Measurements from ENCODE around the gene RYR2.

GRCh38 chr1:237834048-237834447 lies 792.1 kb downstream of the RYR2 start:
- TF ChIP-seq CTCF (IDR thresholded peaks at IDR 0.05) (no peak), POLR2A (IDR thresholded peaks at IDR 0.05) (no peak), POLR2AphosphoS5 (IDR thresholded peaks at IDR 0.05) (no peak)

All from breast epithelium (tissue), 3 donors.